K562 (cell line): ENCODE results near the gene PPP1R2B. TPM values are rescaled to one million over a fixed set of nuclear protein-coding genes. Genes with fewer than 3 reads are reported as not detected.
A peak's percentile ranks its signal among the peaks of the same experiment; 100 is the strongest.

Experiments used
- ATAC-seq: fragments of 200-7000 bp; cut with Tn5 transposase; 3 replicates; pipeline ENCODE4 v1.9.1; 2020; ENCODE audit warnings: moderate library complexity
- BruUV-seq: library from RNA; stranded (reverse); fragments of 400-500 nt; replicated peaks from 2 replicates; lab custom pipeline; 2021; lab: Mats Ljungman, UMichigan
- CTCF ChIA-PET: fragments of 300-600 bp; formaldehyde crosslinking; extraction: SDS; loops from one replicate; lab custom pipeline; 2021; ENCODE audit warnings: low intra/inter-chr PET ratio; lab: Yijun Ruan, JAX
- POLR2A ChIA-PET: fragments of 300-600, 350-650 bp; sonication (Branson Sonifier 250); formaldehyde crosslinking; extraction: SDS; loops from one replicate; lab custom pipeline; 2021; ENCODE audit warnings: antibody characterized with exemption, inconsistent platforms; lab: Yijun Ruan, JAX
- DNase-seq, 4 experiments: peaks; one replicate each; pipeline versions ENCODE4 v3.0.0 to v3.0.0-alpha.2; 2011 to 2018; ENCODE audit warnings: low spot score in 3 of 4, mixed read lengths in 3 of 4; ENCODE audit errors: extremely low read depth in 1 of 4
- FAIRE-seq: peaks from 2 replicates; lab custom pipeline; 2011; peaks lifted over from hg19 to GRCh38; lab: Jason Lieb, UNC
- H2AFZ ChIP-seq: 2 replicates; pipeline ENCODE4 v1.6.0; 2011; ENCODE audit warnings: low read depth, low read length, control low read depth, inconsistent platforms
- H3K27ac ChIP-seq: fragments of 200-600 bp; 3 replicates; pipeline ENCODE4 v1.8.0; 2011; ENCODE audit warnings: low read depth, mild to moderate bottlenecking, control low read depth, inconsistent platforms, low read length, moderate library complexity, mixed read lengths; ENCODE audit errors: extremely low read depth
- H3K27me3 ChIP-seq, 2 experiments: fragments of 300-600 bp in 1 of 2; 2 replicates in 1 of 2; 3 replicates in 1 of 2; pipeline versions ENCODE4 v1.6.0 to v1.8.0; 2011; ENCODE audit warnings: inconsistent platforms in 2 of 2, low read length in 2 of 2, mild to moderate bottlenecking in 1 of 2, mixed read lengths in 1 of 2, moderate library complexity in 1 of 2; ENCODE audit not compliant: control insufficient read depth in 2 of 2, insufficient read depth in 2 of 2
- H3K36me3 ChIP-seq: fragments of 300-600 bp; 3 replicates; pipeline ENCODE4 v1.8.0; 2011; ENCODE audit warnings: mild to moderate bottlenecking, low read length, inconsistent platforms; ENCODE audit not compliant: control insufficient read depth, insufficient read depth
- H3K4me1 ChIP-seq, 2 experiments: fragments of 200-600 bp in 1 of 2; replicated peaks in 1 of 2; 2 replicates in 1 of 2; 3 replicates in 1 of 2; pipeline versions ENCODE4 v1.5.1 to v1.8.0; 2011; ENCODE audit warnings: inconsistent platforms in 2 of 2, low read length in 2 of 2, mild to moderate bottlenecking in 1 of 2, mixed read lengths in 1 of 2, moderate library complexity in 1 of 2; ENCODE audit not compliant: control insufficient read depth in 2 of 2, insufficient read depth in 2 of 2
- H3K4me2 ChIP-seq: 2 replicates; pipeline ENCODE4 v1.6.1; 2011; ENCODE audit warnings: low read length, control low read depth, inconsistent platforms, mixed read lengths; ENCODE audit not compliant: insufficient read depth
- H3K4me3 ChIP-seq: fragments of 200-600 bp; sonication (generic), shearing (Covaris generic); 2 replicates; pipeline ENCODE4 v1.5.1; 2016; ENCODE audit warnings: control low read depth, inconsistent platforms
- H3K79me2 ChIP-seq: fragments of 200-600 bp; 3 replicates; pipeline ENCODE4 v1.8.0; 2011; ENCODE audit warnings: low read length, inconsistent platforms; ENCODE audit not compliant: control insufficient read depth, insufficient read depth
- H3K9ac ChIP-seq, 2 experiments: 2 replicates each; pipeline versions ENCODE4 v1.6.0 to v1.6.1; 2011; ENCODE audit warnings: low read depth in 2 of 2, low read length in 2 of 2, control low read depth in 1 of 2, inconsistent platforms in 1 of 2, mild to moderate bottlenecking in 1 of 2, mixed read lengths in 1 of 2; ENCODE audit not compliant: insufficient read depth in 1 of 2
- H3K9me1 ChIP-seq: one replicate; pipeline ENCODE4 v1.6.0; 2011; ENCODE audit warnings: inconsistent platforms, mild to moderate bottlenecking, low read length, moderate library complexity; ENCODE audit not compliant: control insufficient read depth, insufficient read depth
- H3K9me3 ChIP-seq: replicated peaks from 2 replicates; pipeline ENCODE4 v1.5.1; 2011; ENCODE audit warnings: low read depth, low read length, inconsistent platforms; ENCODE audit not compliant: control insufficient read depth, insufficient read depth
- H4K20me1 ChIP-seq: replicated peaks from 2 replicates; pipeline ENCODE4 v1.6.1; 2011; ENCODE audit warnings: low read length, inconsistent platforms, mixed read lengths; ENCODE audit not compliant: control insufficient read depth, insufficient read depth
- HCFC1 ChIP-seq: IDR thresholded peaks from 2 replicates; pipeline ENCODE4 v1.6.1; 2012; ENCODE audit warnings: low read depth, low read length, improper control_type of control experiment
- HDAC1 ChIP-seq, 2 experiments: fragments of 450-650 bp; IDR thresholded peaks; 2 replicates each; pipeline ENCODE4 v1.6.1; 2016 to 2017; ENCODE audit warnings: inconsistent platforms in 1 of 2, mild to moderate bottlenecking in 1 of 2, moderate library complexity in 1 of 2
- LARP7 ChIP-seq: fragments of 450-650 bp; IDR thresholded peaks from 2 replicates; pipeline ENCODE4 v1.6.1; 2016
- NELFE ChIP-seq: IDR thresholded peaks from 2 replicates; pipeline ENCODE4 v1.6.1; 2011; ENCODE audit warnings: mild to moderate bottlenecking; ENCODE audit not compliant: insufficient read depth, insufficient read length
- POLR2B ChIP-seq: fragments of 450-650 bp; IDR thresholded peaks from 2 replicates; pipeline ENCODE4 v1.6.1; 2018; ENCODE audit warnings: low read depth; ENCODE audit not compliant: partially characterized antibody
- SMAD4 ChIP-seq: fragments of 250-450 bp; sonication (Bioruptor Pico); conservative IDR thresholded peaks from 2 replicates; pipeline ENCODE4 v1.8.0; 2021; ENCODE audit warnings: inconsistent platforms, mild to moderate bottlenecking, moderate library complexity
- YY1 ChIP-seq, 3 experiments: IDR thresholded peaks; 2 replicates each; pipeline ENCODE4 v1.6.1; 2011; ENCODE audit warnings: low read length in 2 of 3, mild to moderate bottlenecking in 2 of 3, moderate library complexity in 2 of 3, borderline replicate concordance in 1 of 3, control low read depth in 1 of 3, low read depth in 1 of 3; ENCODE audit not compliant: insufficient read depth in 3 of 3, insufficient replicate concordance in 2 of 3, control insufficient read depth in 1 of 3, insufficient read length in 1 of 3; ENCODE audit errors: extremely low read depth in 1 of 3
- ZKSCAN1 ChIP-seq: fragments of 150-350 bp; IDR thresholded peaks from 2 replicates; pipeline ENCODE4 v1.6.1; 2016; ENCODE audit warnings: low read depth, low read length
- ZNF217 ChIP-seq: sonication (generic); formaldehyde crosslinking; IDR thresholded peaks from 2 replicates; pipeline ENCODE4 v1.8.0; 2022; ENCODE audit warnings: mild to moderate bottlenecking, missing genetic modification reagents
- WGBS: fragments of 100-300 bp; shearing (Covaris generic); methylation state at CpG from one replicate; pipeline ENCODE4 v1.1.6; 2016; ENCODE audit warnings: low coverage, mixed read lengths; ENCODE audit not compliant: insufficient coverage; ENCODE audit errors: missing lambda C conversion rate; 5-methylcytosine and 5-hydroxymethylcytosine counted together
- in situ Hi-C: fragments of 300-500 bp; cut with MboI; formaldehyde crosslinking; loops from 4 replicates; pipeline ENCODE4 v1.15.0; 2018; ENCODE audit warnings: inconsistent platforms, mixed read lengths
- intact Hi-C: fragments of 100-400 bp; cut with micrococcal nuclease; formaldehyde crosslinking; loops from 2 replicates; pipeline ENCODE4 v1.14.2; 2022
- polyA plus RNA-seq, 8 experiments: library from polyadenylated mRNA; depleted of rRNA in 4 of 8; stranded (reverse) in 5 of 8; unstranded in 3 of 8; fragments of >200 nt; fragmentation: Nextera tagmentation in 2 of 8; fragmentation: Illumina TruSeq in 1 of 8; extraction: Ambion mirVana in 2 of 8; extraction: Trizol in 1 of 8; gene quantifications; 2 replicates each; pipeline versions ENCODE4 v1.2.1 to v1.2.3, GENCODE V29; 2011 to 2014; ENCODE audit warnings: inconsistent platforms in 1 of 8, missing spikeins in 1 of 8
- total RNA-seq, 7 experiments: library from RNA; depleted of rRNA in 6 of 7; stranded (reverse); fragments of >200 nt in 6 of 7; fragmentation: Illumina TruSeq in 2 of 7; extraction: Trizol in 2 of 7; gene quantifications; 2 replicates each; pipeline versions ENCODE4 v1.2.1 to v1.2.3, GENCODE V29; 2011 to 2021; ENCODE audit warnings: low replicate concordance in 1 of 7
- TF ChIP-seq, protein P1 (sequence below): fragments of 450-650 bp; IDR thresholded peaks from 2 replicates; pipeline ENCODE4 v1.6.1; 2017; ENCODE audit warnings: antibody characterized with exemption
- TF ChIP-seq, protein P2 (sequence below): fragments of 250-450 bp; sonication (Bioruptor Pico); IDR thresholded peaks from 2 replicates; pipeline ENCODE4 v1.5.0; 2021; ENCODE audit warnings: mild to moderate bottlenecking, moderate library complexity

Gene PPP1R2B
- total and polyA plus RNA-seq, 9 of the 15 experiments (the other 6 are each of a cell fraction or from before 2014, with no cell fraction given) = 0.06 to 0.11 TPM; not detected in 7

DNA sequence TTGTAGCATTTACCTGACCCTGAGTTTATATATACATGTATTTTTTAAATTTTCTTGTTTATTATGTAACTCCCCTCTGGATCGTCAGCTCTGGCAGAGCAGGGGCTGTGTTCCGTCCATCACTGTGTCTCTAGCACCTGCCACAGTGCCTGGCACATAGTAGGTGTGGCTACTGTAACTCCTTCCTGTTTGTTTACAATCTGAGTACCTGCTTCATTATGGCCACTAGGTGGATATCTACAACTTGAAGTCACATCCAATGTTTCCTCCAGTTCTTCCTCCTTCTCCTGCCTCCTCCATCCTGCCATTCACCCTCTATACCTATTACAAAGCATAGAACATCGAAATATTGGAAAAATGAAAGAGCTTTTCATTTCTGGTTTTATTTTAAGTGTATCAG lies 14.2 kb upstream of the PPP1R2B start:
- ATAC-seq (no peak), DNase-seq (peak in 2 of 4 experiments; percentile 1 to 12), FAIRE-seq (no peak)
- in situ Hi-C loops = no loop called here
- Histone ChIP-seq H3K9me3 (no peaks in the 10 kb centered on the region), H3K4me2 (no peak overlapping the region), H3K4me1 (no peaks in the 10 kb centered on the region), H3K9me1 (no peaks in the 10 kb centered on the region), H3K4me3 (no peak overlapping the region), H3K36me3 (no peaks in the 10 kb centered on the region), H3K9ac (no peak overlapping the region), H3K27ac (no peak overlapping the region), H4K20me1 (no peaks in the 10 kb centered on the region), H3K27me3 (no peaks in the 10 kb centered on the region), H3K79me2 (no peaks in the 10 kb centered on the region), H2AFZ (no peak overlapping the region)
- TF ChIP-seq ZNF217 (CRISPR knock-in tag) (no peak), ZKSCAN1 (peak; percentile 67; the same call in 1 of the 2 replicates)
- ChIA-PET POLR2A (no interaction called here), CTCF (no interaction called here)
- no TSS peak for BruUV-seq
- intact Hi-C loops = no loop called here
- WGBS = 0% methylated on average over 3 of the region's 3 CpGs

DNA sequence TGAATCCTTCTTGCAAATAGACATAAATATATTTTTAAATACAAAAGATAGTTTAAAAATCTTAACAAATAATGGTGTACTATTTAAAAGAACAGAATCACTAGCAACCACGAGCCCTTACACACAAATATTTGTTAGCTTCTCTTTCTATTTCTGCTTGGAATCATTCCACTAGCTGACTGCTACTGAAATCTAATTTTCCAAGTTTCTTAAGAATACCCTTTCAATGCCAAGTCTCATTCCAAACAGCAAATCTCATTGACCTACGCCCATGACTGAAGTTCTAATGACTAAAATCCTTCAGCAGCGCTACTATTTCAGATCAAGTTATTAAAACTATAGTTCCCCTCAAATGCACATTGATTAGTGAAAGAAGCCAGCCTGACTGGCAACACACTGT lies 13.2 kb upstream of the PPP1R2B start:
- CTCF ChIA-PET = no interaction called here
- no peak for DNase-seq
- Histone ChIP-seq H3K4me1 (no peaks in the 10 kb centered on the region), H3K27me3 (no peaks in the 10 kb centered on the region), H3K79me2 (no peaks in the 10 kb centered on the region), H3K36me3 (no peaks in the 10 kb centered on the region), H3K4me2 (no peak overlapping the region), H3K9ac (no peak overlapping the region), H3K27ac (no peak overlapping the region), H2AFZ (no peak overlapping the region), H4K20me1 (no peaks in the 10 kb centered on the region), H3K4me3 (no peak overlapping the region), H3K9me1 (no peaks in the 10 kb centered on the region), H3K9me3 (no peaks in the 10 kb centered on the region)
- BruUV-seq = no TSS peak
- in situ Hi-C loops = no loop called here
- 0% methylated on average over 3 of the region's 3 CpGs for WGBS
- POLR2A ChIA-PET = no interaction called here
- FAIRE-seq = no peak
- ATAC-seq = no peak
- intact Hi-C loops = no loop called here
- no peak for TF ChIP-seq HDAC1 (IDR thresholded peaks at IDR 0.05)
- TF ChIP-seq POLR2B = no peak
- no peak for TF ChIP-seq SMAD4 (CRISPR knock-in tag)
- TF ChIP-seq YY1 (IDR thresholded peaks at IDR 0.05; ENCODE audit: borderline replicate concordance in 1 of 3, control insufficient read depth in 1 of 3, extremely low read depth in 1 of 3, insufficient read depth in 3 of 3, insufficient read length in 1 of 3, insufficient replicate concordance in 2 of 3, low read depth in 1 of 3, low read length in 2 of 3) = no peak
- TF ChIP-seq, protein P1, sequence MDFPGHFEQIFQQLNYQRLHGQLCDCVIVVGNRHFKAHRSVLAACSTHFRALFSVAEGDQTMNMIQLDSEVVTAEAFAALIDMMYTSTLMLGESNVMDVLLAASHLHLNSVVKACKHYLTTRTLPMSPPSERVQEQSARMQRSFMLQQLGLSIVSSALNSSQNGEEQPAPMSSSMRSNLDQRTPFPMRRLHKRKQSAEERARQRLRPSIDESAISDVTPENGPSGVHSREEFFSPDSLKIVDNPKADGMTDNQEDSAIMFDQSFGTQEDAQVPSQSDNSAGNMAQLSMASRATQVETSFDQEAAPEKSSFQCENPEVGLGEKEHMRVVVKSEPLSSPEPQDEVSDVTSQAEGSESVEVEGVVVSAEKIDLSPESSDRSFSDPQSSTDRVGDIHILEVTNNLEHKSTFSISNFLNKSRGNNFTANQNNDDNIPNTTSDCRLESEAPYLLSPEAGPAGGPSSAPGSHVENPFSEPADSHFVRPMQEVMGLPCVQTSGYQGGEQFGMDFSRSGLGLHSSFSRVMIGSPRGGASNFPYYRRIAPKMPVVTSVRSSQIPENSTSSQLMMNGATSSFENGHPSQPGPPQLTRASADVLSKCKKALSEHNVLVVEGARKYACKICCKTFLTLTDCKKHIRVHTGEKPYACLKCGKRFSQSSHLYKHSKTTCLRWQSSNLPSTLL = no peak
- no peak for TF ChIP-seq LARP7
- TF ChIP-seq HCFC1 = no peak
- TF ChIP-seq, protein P2, sequence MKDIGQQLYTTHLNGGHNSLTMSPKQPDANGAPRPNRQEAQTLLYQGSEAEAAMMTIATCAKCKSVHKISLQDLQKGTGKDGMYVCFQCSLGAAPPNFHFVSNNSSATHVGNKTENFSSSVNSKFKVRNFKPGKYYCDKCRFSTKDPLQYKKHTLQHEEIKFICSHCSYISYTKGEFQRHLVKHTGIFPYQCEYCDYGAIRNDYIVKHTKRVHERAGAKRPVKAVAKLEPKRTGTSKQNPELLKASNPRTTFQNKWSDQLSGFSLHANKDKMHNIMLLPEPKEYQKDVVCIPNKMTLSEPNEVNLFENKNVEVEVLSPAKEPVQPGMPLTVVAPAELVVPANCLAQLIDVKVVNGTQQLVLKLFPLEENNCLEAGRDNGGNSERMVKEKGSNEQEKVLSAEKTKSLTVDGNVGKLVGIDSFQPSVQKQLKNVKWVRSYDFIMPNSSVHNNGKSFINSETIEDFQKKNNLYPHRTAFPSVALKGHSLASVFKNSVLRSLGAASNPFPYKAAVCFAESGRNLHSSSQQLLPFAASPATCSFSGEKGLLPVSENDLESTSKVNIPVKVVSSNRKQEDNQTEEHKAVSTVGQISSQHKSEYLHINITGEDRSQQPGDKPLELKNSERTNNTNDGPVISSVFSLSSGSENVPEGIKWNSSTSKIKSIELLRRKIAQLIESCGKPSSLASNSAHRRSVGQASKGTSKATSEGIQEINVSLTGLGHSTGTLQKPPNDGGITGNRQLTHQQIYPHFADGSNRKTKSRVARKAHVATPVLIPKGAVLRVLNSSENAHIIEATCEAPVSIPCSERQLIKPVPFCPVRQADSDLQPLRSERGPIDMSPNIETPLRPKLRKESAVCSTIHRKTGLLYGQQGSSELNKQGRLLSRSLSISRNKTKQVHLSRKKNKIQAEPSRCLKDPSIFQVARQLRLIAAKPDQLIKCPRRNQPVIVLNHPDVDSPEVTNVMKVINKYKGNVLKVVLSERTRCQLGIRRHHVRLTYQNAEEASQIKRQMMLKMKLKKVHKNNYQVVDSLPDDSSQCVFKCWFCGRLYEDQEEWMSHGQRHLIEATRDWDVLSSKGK = no peak
- no peak for TF ChIP-seq NELFE
